SK-N-SH (cell line): ENCODE measurements around the gene MAD1L1.

Source experiments
- FOXJ3 ChIP-seq: sonication (generic); formaldehyde crosslinking; IDR thresholded peaks from 2 replicates; pipeline ENCODE4 v1.5.1; 2020; ENCODE audit warnings: mild to moderate bottlenecking, missing genetic modification reagents
- MXI1 ChIP-seq: IDR thresholded peaks from 2 replicates; pipeline ENCODE4 v1.6.1; 2012; ENCODE audit warnings: mild to moderate bottlenecking, low read depth, low read length, improper control_type of control experiment
- POLR2AphosphoS5 ChIP-seq: IDR thresholded peaks from 2 replicates; pipeline ENCODE4 v1.6.1; 2012; ENCODE audit warnings: low read depth, low read length
- RFX5 ChIP-seq: IDR thresholded peaks from 2 replicates; pipeline ENCODE4 v1.6.1; 2012; ENCODE audit warnings: mild to moderate bottlenecking, improper control_type of control experiment, low read length
- TF ChIP-seq, protein P1 (sequence below): fragments of 200-600 bp; sonication (generic); IDR thresholded peaks from 2 replicates; pipeline ENCODE4 v1.6.1; 2017; ENCODE audit warnings: antibody characterized with exemption, mild to moderate bottlenecking, moderate library complexity
- TF ChIP-seq, protein P2 (sequence below): IDR thresholded peaks from 2 replicates; pipeline ENCODE4 v1.6.1; 2012; ENCODE audit warnings: mild to moderate bottlenecking, low read depth, low read length, moderate library complexity

GRCh38 chr7:2213551-2214215 is 19.1 kb downstream of the MAD1L1 start:
- TF ChIP-seq FOXJ3 (no peak), POLR2AphosphoS5 (no peak), RFX5 (no peak), MXI1 (no peak)
- TF ChIP-seq, protein P1, sequence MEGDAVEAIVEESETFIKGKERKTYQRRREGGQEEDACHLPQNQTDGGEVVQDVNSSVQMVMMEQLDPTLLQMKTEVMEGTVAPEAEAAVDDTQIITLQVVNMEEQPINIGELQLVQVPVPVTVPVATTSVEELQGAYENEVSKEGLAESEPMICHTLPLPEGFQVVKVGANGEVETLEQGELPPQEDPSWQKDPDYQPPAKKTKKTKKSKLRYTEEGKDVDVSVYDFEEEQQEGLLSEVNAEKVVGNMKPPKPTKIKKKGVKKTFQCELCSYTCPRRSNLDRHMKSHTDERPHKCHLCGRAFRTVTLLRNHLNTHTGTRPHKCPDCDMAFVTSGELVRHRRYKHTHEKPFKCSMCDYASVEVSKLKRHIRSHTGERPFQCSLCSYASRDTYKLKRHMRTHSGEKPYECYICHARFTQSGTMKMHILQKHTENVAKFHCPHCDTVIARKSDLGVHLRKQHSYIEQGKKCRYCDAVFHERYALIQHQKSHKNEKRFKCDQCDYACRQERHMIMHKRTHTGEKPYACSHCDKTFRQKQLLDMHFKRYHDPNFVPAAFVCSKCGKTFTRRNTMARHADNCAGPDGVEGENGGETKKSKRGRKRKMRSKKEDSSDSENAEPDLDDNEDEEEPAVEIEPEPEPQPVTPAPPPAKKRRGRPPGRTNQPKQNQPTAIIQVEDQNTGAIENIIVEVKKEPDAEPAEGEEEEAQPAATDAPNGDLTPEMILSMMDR: no peak
- TF ChIP-seq, protein P2, sequence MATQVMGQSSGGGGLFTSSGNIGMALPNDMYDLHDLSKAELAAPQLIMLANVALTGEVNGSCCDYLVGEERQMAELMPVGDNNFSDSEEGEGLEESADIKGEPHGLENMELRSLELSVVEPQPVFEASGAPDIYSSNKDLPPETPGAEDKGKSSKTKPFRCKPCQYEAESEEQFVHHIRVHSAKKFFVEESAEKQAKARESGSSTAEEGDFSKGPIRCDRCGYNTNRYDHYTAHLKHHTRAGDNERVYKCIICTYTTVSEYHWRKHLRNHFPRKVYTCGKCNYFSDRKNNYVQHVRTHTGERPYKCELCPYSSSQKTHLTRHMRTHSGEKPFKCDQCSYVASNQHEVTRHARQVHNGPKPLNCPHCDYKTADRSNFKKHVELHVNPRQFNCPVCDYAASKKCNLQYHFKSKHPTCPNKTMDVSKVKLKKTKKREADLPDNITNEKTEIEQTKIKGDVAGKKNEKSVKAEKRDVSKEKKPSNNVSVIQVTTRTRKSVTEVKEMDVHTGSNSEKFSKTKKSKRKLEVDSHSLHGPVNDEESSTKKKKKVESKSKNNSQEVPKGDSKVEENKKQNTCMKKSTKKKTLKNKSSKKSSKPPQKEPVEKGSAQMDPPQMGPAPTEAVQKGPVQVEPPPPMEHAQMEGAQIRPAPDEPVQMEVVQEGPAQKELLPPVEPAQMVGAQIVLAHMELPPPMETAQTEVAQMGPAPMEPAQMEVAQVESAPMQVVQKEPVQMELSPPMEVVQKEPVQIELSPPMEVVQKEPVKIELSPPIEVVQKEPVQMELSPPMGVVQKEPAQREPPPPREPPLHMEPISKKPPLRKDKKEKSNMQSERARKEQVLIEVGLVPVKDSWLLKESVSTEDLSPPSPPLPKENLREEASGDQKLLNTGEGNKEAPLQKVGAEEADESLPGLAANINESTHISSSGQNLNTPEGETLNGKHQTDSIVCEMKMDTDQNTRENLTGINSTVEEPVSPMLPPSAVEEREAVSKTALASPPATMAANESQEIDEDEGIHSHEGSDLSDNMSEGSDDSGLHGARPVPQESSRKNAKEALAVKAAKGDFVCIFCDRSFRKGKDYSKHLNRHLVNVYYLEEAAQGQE: no peak
